ENCODE data around the gene LRP2. TPM values are rescaled to one million over a fixed set of nuclear protein-coding genes. Genes with fewer than 3 reads are reported as not detected.

LRP2 gene
- total and polyA plus RNA-seq, 10 of the 15 experiments (the other 5 are each of a cell fraction or from before 2014, with no cell fraction given) = 0.01 to 0.19 (median 0.06) TPM; not detected in 5

DNA sequence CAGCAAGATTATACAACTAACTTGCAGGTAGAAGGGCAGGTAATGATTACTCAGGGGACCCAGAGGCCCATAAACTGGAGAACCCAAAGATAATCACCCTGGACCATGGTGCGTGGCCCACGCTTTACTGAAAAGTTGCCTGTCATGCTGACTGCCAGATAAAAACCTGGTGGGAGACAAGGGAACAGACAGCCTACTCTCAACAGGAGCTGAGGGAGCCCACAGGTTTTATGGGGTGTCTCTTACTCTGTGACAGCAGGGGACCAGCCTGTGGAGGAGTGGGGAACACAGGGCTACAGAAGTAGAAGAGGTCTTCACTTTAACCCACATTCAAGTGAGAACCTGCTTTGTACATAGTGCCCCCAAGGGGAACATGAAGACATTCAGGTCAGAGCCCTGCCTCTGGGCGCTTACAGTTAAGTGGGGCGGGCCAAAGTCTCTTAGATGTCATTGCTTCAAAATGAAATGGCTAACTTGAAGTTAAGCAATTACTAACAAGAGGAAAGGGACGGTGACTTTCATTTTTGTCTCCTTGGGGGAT, 232.6 kb downstream of the LRP2 start:
- H3K27me3 ChIP-seq (replicated peaks in 1 of 2; ENCODE audit: control insufficient read depth in 2 of 2, insufficient read depth in 2 of 2, low read length in 1 of 2) = peaks cover 0 to 2% of the 10 kb centered on the region in 2 experiments; a peak in 1 of 4 replicates
- no peak overlapping the region for H2AFZ ChIP-seq (ENCODE audit: control insufficient read depth, low read depth, low read length)
- no peaks in the 10 kb centered on the region for H3K79me2 ChIP-seq (ENCODE audit: control insufficient read depth, insufficient read depth, low read length)
- RAD21 ChIA-PET (ENCODE audit: unreplicated experiment) = no interaction called here
- no peak overlapping the region for H3K4me2 ChIP-seq (ENCODE audit: control insufficient read depth, insufficient read depth)
- SMC1A ChIA-PET (ENCODE audit: uncharacterized antibody, unreplicated experiment) = no interaction called here
- H4K20me1 ChIP-seq (ENCODE audit: control insufficient read depth, insufficient read depth) = no peaks in the 10 kb centered on the region
- ATAC-seq (peak; percentile 31; the same call in 1 of the 3 replicates), FAIRE-seq (no peak), DNase-seq (ENCODE audit: low read depth, low spot score) (no peak)
- CTCF ChIA-PET = interaction anchor here (3.7 kb wide), 1 partner anchor 20 kb away, joined by 84 read pairs; no protein-coding TSS in a partner anchor
- POLR2A ChIA-PET = no interaction called here
- intact Hi-C loops (cut with micrococcal nuclease; ENCODE audit: unreplicated experiment) = no loop called here
- no peaks in the 10 kb centered on the region for H3K9me3 ChIP-seq (replicated peaks; ENCODE audit: control insufficient read depth, insufficient read depth, low read length)
- H3K9ac ChIP-seq (ENCODE audit: control insufficient read depth, insufficient read depth, low read length) = no peak overlapping the region
- no peak overlapping the region for H3K27ac ChIP-seq (ENCODE audit: control insufficient read depth, insufficient read depth)
- H3K36me3 ChIP-seq (ENCODE audit: control insufficient read depth in 2 of 2, insufficient read depth in 2 of 2, low read length in 1 of 2) = no peaks in the 10 kb centered on the region
- H3K4me1 ChIP-seq (ENCODE audit: control insufficient read depth, insufficient read depth, low read length) = no peaks in the 10 kb centered on the region
- no TSS peak for BruUV-seq (replicated peaks)
- no peak overlapping the region for H3K4me3 ChIP-seq
- WGBS (ENCODE audit: insufficient coverage, insufficient replicate concordance, low lambda C conversion rate, missing lambda C conversion rate) = 41% methylated on average over 5 of the region's 5 CpGs
- in situ Hi-C loops (cut with MboI) = no loop called here
- TF ChIP-seq, protein P1, sequence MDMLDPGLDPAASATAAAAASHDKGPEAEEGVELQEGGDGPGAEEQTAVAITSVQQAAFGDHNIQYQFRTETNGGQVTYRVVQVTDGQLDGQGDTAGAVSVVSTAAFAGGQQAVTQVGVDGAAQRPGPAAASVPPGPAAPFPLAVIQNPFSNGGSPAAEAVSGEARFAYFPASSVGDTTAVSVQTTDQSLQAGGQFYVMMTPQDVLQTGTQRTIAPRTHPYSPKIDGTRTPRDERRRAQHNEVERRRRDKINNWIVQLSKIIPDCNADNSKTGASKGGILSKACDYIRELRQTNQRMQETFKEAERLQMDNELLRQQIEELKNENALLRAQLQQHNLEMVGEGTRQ (IDR thresholded peaks at IDR 0.05; ENCODE audit: borderline replicate concordance, low read depth, low read length) = no peak
- TF ChIP-seq SMAD5 (IDR thresholded peaks at IDR 0.05; ENCODE audit: low read depth) = no peak
- no peak for TF ChIP-seq CHD2 (IDR thresholded peaks at IDR 0.05; ENCODE audit: borderline replicate concordance, low read depth, low read length)
- TF ChIP-seq, protein P2, sequence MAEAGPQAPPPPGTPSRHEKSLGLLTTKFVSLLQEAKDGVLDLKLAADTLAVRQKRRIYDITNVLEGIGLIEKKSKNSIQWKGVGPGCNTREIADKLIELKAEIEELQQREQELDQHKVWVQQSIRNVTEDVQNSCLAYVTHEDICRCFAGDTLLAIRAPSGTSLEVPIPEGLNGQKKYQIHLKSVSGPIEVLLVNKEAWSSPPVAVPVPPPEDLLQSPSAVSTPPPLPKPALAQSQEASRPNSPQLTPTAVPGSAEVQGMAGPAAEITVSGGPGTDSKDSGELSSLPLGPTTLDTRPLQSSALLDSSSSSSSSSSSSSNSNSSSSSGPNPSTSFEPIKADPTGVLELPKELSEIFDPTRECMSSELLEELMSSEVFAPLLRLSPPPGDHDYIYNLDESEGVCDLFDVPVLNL (IDR thresholded peaks at IDR 0.05; ENCODE audit: low read depth, low read length) = no peak
- TF ChIP-seq, protein P3, sequence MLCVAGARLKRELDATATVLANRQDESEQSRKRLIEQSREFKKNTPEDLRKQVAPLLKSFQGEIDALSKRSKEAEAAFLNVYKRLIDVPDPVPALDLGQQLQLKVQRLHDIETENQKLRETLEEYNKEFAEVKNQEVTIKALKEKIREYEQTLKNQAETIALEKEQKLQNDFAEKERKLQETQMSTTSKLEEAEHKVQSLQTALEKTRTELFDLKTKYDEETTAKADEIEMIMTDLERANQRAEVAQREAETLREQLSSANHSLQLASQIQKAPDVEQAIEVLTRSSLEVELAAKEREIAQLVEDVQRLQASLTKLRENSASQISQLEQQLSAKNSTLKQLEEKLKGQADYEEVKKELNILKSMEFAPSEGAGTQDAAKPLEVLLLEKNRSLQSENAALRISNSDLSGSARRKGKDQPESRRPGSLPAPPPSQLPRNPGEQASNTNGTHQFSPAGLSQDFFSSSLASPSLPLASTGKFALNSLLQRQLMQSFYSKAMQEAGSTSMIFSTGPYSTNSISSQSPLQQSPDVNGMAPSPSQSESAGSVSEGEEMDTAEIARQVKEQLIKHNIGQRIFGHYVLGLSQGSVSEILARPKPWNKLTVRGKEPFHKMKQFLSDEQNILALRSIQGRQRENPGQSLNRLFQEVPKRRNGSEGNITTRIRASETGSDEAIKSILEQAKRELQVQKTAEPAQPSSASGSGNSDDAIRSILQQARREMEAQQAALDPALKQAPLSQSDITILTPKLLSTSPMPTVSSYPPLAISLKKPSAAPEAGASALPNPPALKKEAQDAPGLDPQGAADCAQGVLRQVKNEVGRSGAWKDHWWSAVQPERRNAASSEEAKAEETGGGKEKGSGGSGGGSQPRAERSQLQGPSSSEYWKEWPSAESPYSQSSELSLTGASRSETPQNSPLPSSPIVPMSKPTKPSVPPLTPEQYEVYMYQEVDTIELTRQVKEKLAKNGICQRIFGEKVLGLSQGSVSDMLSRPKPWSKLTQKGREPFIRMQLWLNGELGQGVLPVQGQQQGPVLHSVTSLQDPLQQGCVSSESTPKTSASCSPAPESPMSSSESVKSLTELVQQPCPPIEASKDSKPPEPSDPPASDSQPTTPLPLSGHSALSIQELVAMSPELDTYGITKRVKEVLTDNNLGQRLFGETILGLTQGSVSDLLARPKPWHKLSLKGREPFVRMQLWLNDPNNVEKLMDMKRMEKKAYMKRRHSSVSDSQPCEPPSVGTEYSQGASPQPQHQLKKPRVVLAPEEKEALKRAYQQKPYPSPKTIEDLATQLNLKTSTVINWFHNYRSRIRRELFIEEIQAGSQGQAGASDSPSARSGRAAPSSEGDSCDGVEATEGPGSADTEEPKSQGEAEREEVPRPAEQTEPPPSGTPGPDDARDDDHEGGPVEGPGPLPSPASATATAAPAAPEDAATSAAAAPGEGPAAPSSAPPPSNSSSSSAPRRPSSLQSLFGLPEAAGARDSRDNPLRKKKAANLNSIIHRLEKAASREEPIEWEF (IDR thresholded peaks at IDR 0.05; ENCODE audit: insufficient replicate concordance, low read depth, low read length) = no peak
- no peak for TF ChIP-seq ASH2L (IDR thresholded peaks at IDR 0.05; ENCODE audit: borderline replicate concordance, low read depth)
- TF ChIP-seq SIX5 (IDR thresholded peaks at IDR 0.05; ENCODE audit: low read depth, low read length, severe bottlenecking) = no peak
- no peak for TF ChIP-seq JUND (IDR thresholded peaks at IDR 0.05; ENCODE audit: low read depth, low read length)
- TF ChIP-seq ZSCAN29 (IDR thresholded peaks at IDR 0.05) = no peak
- TF ChIP-seq RB1 (IDR thresholded peaks at IDR 0.05; ENCODE audit: borderline replicate concordance) = no peak
- TF ChIP-seq EZH2 (IDR thresholded peaks at IDR 0.05; ENCODE audit: borderline replicate concordance, control insufficient read depth, low read depth, low read length) = no peak
- TF ChIP-seq HDGF (IDR thresholded peaks at IDR 0.05) = no peak
- no peak for TF ChIP-seq SUZ12 (IDR thresholded peaks at IDR 0.05; ENCODE audit: unreplicated experiment)
- TF ChIP-seq CREB1 (IDR thresholded peaks at IDR 0.05; ENCODE audit: low read depth) = no peak

Measured in GM12878 (cell line).